Smooth muscle cell (in vitro differentiated cells): Measurements from ENCODE around the gene PPID. TPM values are rescaled to one million over a fixed set of nuclear protein-coding genes. Genes with fewer than 3 reads are reported as not detected.

Experiments used
- DNase-seq: peaks from one replicate; lab custom pipeline; 2025; ENCODE audit not compliant: unreplicated experiment; lab: John Stamatoyannopoulos, UW
- H2AFZ ChIP-seq: fragments of 200-600 bp; sonication (generic); 2 replicates; pipeline ENCODE4 v1.6.0; 2016; ENCODE audit warnings: antibody characterized with exemption, low read depth, mild to moderate bottlenecking
- H3F3A ChIP-seq: fragments of 200-600 bp; sonication (generic); 2 replicates; pipeline ENCODE4 v1.6.0; 2017; ENCODE audit warnings: antibody characterized with exemption, low read depth
- H3K27ac ChIP-seq: fragments of 200-600 bp; sonication (generic); 2 replicates; pipeline ENCODE4 v1.5.1; 2016; ENCODE audit warnings: low read depth, mild to moderate bottlenecking
- H3K27me3 ChIP-seq: fragments of 200-600 bp; sonication (generic); 2 replicates; pipeline ENCODE4 v1.6.1; 2016; ENCODE audit warnings: low read depth, mild to moderate bottlenecking
- H3K36me3 ChIP-seq: fragments of 200-600 bp; sonication (generic); 2 replicates; pipeline ENCODE4 v1.5.1; 2016; ENCODE audit warnings: low read depth
- H3K4me1 ChIP-seq: fragments of 200-600 bp; sonication (generic); 2 replicates; pipeline ENCODE4 v1.5.1; 2016; ENCODE audit warnings: low read depth
- H3K4me2 ChIP-seq: fragments of 200-600 bp; sonication (generic); 2 replicates; pipeline ENCODE4 v1.6.0; 2016; ENCODE audit warnings: mild to moderate bottlenecking
- H3K4me3 ChIP-seq: fragments of 200-600 bp; sonication (generic); 2 replicates; pipeline ENCODE4 v1.5.1; 2016; ENCODE audit warnings: mild to moderate bottlenecking
- H3K79me2 ChIP-seq: fragments of 200-600 bp; sonication (generic); 2 replicates; pipeline ENCODE4 v1.6.0; 2016; ENCODE audit warnings: low read depth, mild to moderate bottlenecking
- H3K9ac ChIP-seq: fragments of 200-600 bp; sonication (generic); 2 replicates; pipeline ENCODE4 v1.6.0; 2016; ENCODE audit warnings: low read depth
- H3K9me3 ChIP-seq: fragments of 200-600 bp; sonication (generic); replicated peaks from 2 replicates; pipeline ENCODE4 v1.5.1; 2016; ENCODE audit warnings: low read depth
- H4K20me1 ChIP-seq: fragments of 200-600 bp; sonication (generic); 2 replicates; pipeline ENCODE4 v1.6.0; 2016; ENCODE audit warnings: low read depth
- CTCF ChIP-seq: fragments of 200-600 bp; sonication (generic); IDR thresholded peaks from 2 replicates; pipeline ENCODE4 v1.5.1; 2017; ENCODE audit warnings: borderline replicate concordance, mild to moderate bottlenecking, antibody characterized with exemption; ENCODE audit not compliant: insufficient read depth, poor library complexity, severe bottlenecking
- WGBS: methylation state at CpG from one replicate; pipeline ENCODE4 v1.1.7; 2016; ENCODE audit warnings: low lambda C conversion rate; 5-methylcytosine and 5-hydroxymethylcytosine counted together
- polyA plus RNA-seq: library from polyadenylated mRNA; unstranded; fragments of >200 nt; fragmentation: Nextera tagmentation; extraction: Ambion mirVana; gene quantifications from 2 replicates; pipeline ENCODE4 v1.2.1, GENCODE V29; 2016
- total RNA-seq: library from RNA; depleted of rRNA; stranded (reverse); fragments of >200 nt; gene quantifications from 2 replicates; pipeline ENCODE4 v1.2.3, GENCODE V29; 2014

PPID gene
- total and polyA plus RNA-seq, 2 experiments from 2014 or later, result 32.1 to 33.1 TPM

GRCh38 chr4:158678767-158679166 lies 44.4 kb downstream of the PPID start:
- Histone ChIP-seq H3K4me2 (no peak overlapping the region), H3F3A (no peaks in the 10 kb centered on the region), H3K79me2 (no peaks in the 10 kb centered on the region), H3K9ac (no peak overlapping the region), H4K20me1 (no peaks in the 10 kb centered on the region), H3K4me3 (no peak overlapping the region), H3K9me3 (no peaks in the 10 kb centered on the region), H3K36me3 (no peaks in the 10 kb centered on the region), H3K27me3 (no peaks in the 10 kb centered on the region), H2AFZ (no peak overlapping the region), H3K4me1 (no peaks in the 10 kb centered on the region), H3K27ac (no peak overlapping the region)
- 91% methylated on average over 2 of the region's 2 CpGs for WGBS
- TF ChIP-seq CTCF, result no peak
- no peak for DNase-seq

GRCh38 chr4:158676076-158676475 lies 47.1 kb downstream of the PPID start:
- no peaks in the 10 kb centered on the region for H3K36me3 ChIP-seq
- TF ChIP-seq CTCF, result no peak
- no peaks in the 10 kb centered on the region for H3K4me1 ChIP-seq
- WGBS, result 89% methylated on average over 5 of the region's 5 CpGs
- H3K27ac ChIP-seq, result no peak overlapping the region
- no peaks in the 10 kb centered on the region for H3K9me3 ChIP-seq
- H3K27me3 ChIP-seq, result no peaks in the 10 kb centered on the region
- DNase-seq, result no peak
- no peaks in the 10 kb centered on the region for H4K20me1 ChIP-seq
- no peak overlapping the region for H2AFZ ChIP-seq
- no peak overlapping the region for H3K4me2 ChIP-seq
- no peak overlapping the region for H3K4me3 ChIP-seq
- H3F3A ChIP-seq, result no peaks in the 10 kb centered on the region
- H3K79me2 ChIP-seq, result peaks cover 4% of the 10 kb centered on the region
- H3K9ac ChIP-seq, result no peak overlapping the region

- Histone ChIP-seq H3K9ac (no peak overlapping the region), H3F3A (no peaks in the 10 kb centered on the region), H3K4me1 (peaks cover 5% of the 10 kb centered on the region), H3K9me3 (no peaks in the 10 kb centered on the region), H3K79me2 (peaks cover 23% of the 10 kb centered on the region), H2AFZ (no peak overlapping the region), H4K20me1 (no peaks in the 10 kb centered on the region), H3K36me3 (no peaks in the 10 kb centered on the region), H3K4me2 (no peak overlapping the region), H3K4me3 (no peak overlapping the region), H3K27ac (no peak overlapping the region), H3K27me3 (no peaks in the 10 kb centered on the region)
- no peak for DNase-seq
- 71% methylated on average over 3 of the region's 3 CpGs for WGBS
- TF ChIP-seq CTCF, result no peak
These were observed 49.6 kb downstream of the PPID start for GRCh38 chr4:158673633-158674032.
